Loucy (cell line): ENCODE measurements around the gene PCDHGC3.

ENCODE experiments used
- H2AFZ ChIP-seq: fragments of 200-600 bp; sonication (generic); 2 replicates; pipeline ENCODE4 v1.6.0; 2016; ENCODE audit warnings: antibody characterized with exemption, mild to moderate bottlenecking, low read length, moderate library complexity
- H3F3A ChIP-seq: fragments of 200-600 bp; 2 replicates; pipeline ENCODE4 v1.6.0; 2016; ENCODE audit warnings: antibody characterized with exemption, low read depth, mild to moderate bottlenecking
- H3K27me3 ChIP-seq: fragments of 200-600 bp; sonication (generic); 2 replicates; pipeline ENCODE4 v1.6.1; 2014; ENCODE audit warnings: low read length, mild to moderate bottlenecking; ENCODE audit not compliant: insufficient read depth, poor library complexity, severe bottlenecking
- H3K36me3 ChIP-seq: fragments of 200-600 bp; sonication (generic); 2 replicates; pipeline ENCODE4 v1.6.1; 2016; ENCODE audit warnings: low read length; ENCODE audit not compliant: insufficient read depth
- H3K4me1 ChIP-seq: fragments of 200-600 bp; sonication (generic); 2 replicates; pipeline ENCODE4 v1.5.1; 2014; ENCODE audit warnings: low read length, mild to moderate bottlenecking; ENCODE audit not compliant: insufficient read depth, poor library complexity, severe bottlenecking
- H3K4me2 ChIP-seq: fragments of 200-600 bp; sonication (generic); 2 replicates; pipeline ENCODE4 v1.6.0; 2014; ENCODE audit warnings: antibody characterized with exemption, low read length, low read depth, mild to moderate bottlenecking; ENCODE audit not compliant: poor library complexity, severe bottlenecking
- H3K4me3 ChIP-seq: fragments of 200-600 bp; sonication (generic); 2 replicates; pipeline ENCODE4 v1.5.1; 2014; ENCODE audit warnings: low read length, mild to moderate bottlenecking, mixed read lengths; ENCODE audit not compliant: poor library complexity, severe bottlenecking
- H3K79me2 ChIP-seq: fragments of 200-600 bp; sonication (generic); 2 replicates; pipeline ENCODE4 v1.6.1; 2014; ENCODE audit warnings: low read length; ENCODE audit not compliant: insufficient read depth
- H3K9ac ChIP-seq: fragments of 200-600 bp; sonication (generic); 2 replicates; pipeline ENCODE4 v1.6.0; 2014; ENCODE audit warnings: mild to moderate bottlenecking, low read depth, low read length, moderate library complexity; ENCODE audit not compliant: poor library complexity, severe bottlenecking
- H3K9me2 ChIP-seq: fragments of 200-600 bp; sonication (generic); replicated peaks from 2 replicates; pipeline ENCODE4 v1.6.1; 2016; ENCODE audit warnings: low read depth, low read length, mixed read lengths
- H3K9me3 ChIP-seq: fragments of 200-600 bp; sonication (generic); 2 replicates; pipeline ENCODE4 v1.6.1; 2014; ENCODE audit warnings: mild to moderate bottlenecking, antibody characterized with exemption, low read length, low read depth; ENCODE audit not compliant: insufficient read depth
- H4K20me1 ChIP-seq: fragments of 200-600 bp; sonication (generic); 2 replicates; pipeline ENCODE4 v1.6.0; 2014; ENCODE audit warnings: antibody characterized with exemption, low read length, mild to moderate bottlenecking; ENCODE audit not compliant: insufficient read depth, poor library complexity, severe bottlenecking
- EZH2phosphoT487 ChIP-seq: fragments of 200-600 bp; IDR thresholded peaks from 2 replicates; pipeline ENCODE4 v1.6.1; 2018; ENCODE audit warnings: antibody characterized with exemption, mild to moderate bottlenecking, moderate library complexity, borderline replicate concordance
- TF ChIP-seq, protein P1 (sequence below): fragments of 200-600 bp; sonication (generic); conservative IDR thresholded peaks from 2 replicates; pipeline ENCODE4 v1.5.1; 2014; ENCODE audit warnings: mild to moderate bottlenecking, antibody characterized with exemption, low read length

The PCDHGC3 gene

DNA sequence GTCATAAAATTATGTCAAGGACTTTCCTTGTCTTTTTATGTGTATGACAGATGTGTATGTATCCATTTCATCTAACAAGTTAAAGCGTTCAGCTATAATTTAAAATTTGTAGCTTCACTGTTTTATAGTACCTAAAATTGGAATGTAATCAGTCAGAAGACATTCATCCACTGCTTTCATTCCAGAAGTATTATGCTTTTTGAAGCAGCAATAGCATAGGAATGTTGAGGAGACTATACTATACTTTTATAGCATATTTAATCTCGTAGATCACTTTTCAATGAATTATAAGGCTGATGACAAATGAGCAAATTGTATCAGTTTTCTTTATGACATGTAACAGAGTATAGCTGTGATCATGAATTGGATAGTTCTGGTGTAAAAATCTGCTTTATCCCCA lies 38.5 kb upstream of the PCDHGC3 start:
- no peaks in the 10 kb centered on the region for H3K4me1 ChIP-seq
- H3K4me2 ChIP-seq, result no peak overlapping the region
- H2AFZ ChIP-seq, result no peak overlapping the region
- H3F3A ChIP-seq, result no peaks in the 10 kb centered on the region
- no peaks in the 10 kb centered on the region for H3K27me3 ChIP-seq
- H3K9me2 ChIP-seq, result no peaks in the 10 kb centered on the region
- no peaks in the 10 kb centered on the region for H4K20me1 ChIP-seq
- no peak for TF ChIP-seq EZH2phosphoT487
- TF ChIP-seq, protein P1, sequence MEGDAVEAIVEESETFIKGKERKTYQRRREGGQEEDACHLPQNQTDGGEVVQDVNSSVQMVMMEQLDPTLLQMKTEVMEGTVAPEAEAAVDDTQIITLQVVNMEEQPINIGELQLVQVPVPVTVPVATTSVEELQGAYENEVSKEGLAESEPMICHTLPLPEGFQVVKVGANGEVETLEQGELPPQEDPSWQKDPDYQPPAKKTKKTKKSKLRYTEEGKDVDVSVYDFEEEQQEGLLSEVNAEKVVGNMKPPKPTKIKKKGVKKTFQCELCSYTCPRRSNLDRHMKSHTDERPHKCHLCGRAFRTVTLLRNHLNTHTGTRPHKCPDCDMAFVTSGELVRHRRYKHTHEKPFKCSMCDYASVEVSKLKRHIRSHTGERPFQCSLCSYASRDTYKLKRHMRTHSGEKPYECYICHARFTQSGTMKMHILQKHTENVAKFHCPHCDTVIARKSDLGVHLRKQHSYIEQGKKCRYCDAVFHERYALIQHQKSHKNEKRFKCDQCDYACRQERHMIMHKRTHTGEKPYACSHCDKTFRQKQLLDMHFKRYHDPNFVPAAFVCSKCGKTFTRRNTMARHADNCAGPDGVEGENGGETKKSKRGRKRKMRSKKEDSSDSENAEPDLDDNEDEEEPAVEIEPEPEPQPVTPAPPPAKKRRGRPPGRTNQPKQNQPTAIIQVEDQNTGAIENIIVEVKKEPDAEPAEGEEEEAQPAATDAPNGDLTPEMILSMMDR, result no peak
- no peaks in the 10 kb centered on the region for H3K36me3 ChIP-seq
- H3K79me2 ChIP-seq, result no peaks in the 10 kb centered on the region
- no peak overlapping the region for H3K9ac ChIP-seq
- no peak overlapping the region for H3K4me3 ChIP-seq
- H3K9me3 ChIP-seq, result no peaks in the 10 kb centered on the region

GRCh38 chr5:141439411-141440141 lies 36.2 kb upstream of the PCDHGC3 start:
- H3K9ac ChIP-seq, result no peak overlapping the region
- H2AFZ ChIP-seq, result no peak overlapping the region
- H3K27me3 ChIP-seq, result no peaks in the 10 kb centered on the region
- H3K4me3 ChIP-seq, result no peak overlapping the region
- H3K9me3 ChIP-seq, result no peaks in the 10 kb centered on the region
- H3K9me2 ChIP-seq, result no peaks in the 10 kb centered on the region
- no peaks in the 10 kb centered on the region for H3F3A ChIP-seq
- no peak for TF ChIP-seq EZH2phosphoT487
- TF ChIP-seq, protein P1, result no peak
- H3K79me2 ChIP-seq, result no peaks in the 10 kb centered on the region
- H3K36me3 ChIP-seq, result no peaks in the 10 kb centered on the region
- H3K4me1 ChIP-seq, result no peaks in the 10 kb centered on the region
- no peak overlapping the region for H3K4me2 ChIP-seq
- no peaks in the 10 kb centered on the region for H4K20me1 ChIP-seq

GRCh38 chr5:141440341-141440740 lies 35.4 kb upstream of the PCDHGC3 start:
- no peaks in the 10 kb centered on the region for H3K4me1 ChIP-seq
- H3K4me2 ChIP-seq, result no peak overlapping the region
- H2AFZ ChIP-seq, result no peak overlapping the region
- no peaks in the 10 kb centered on the region for H3K27me3 ChIP-seq
- H3K9me2 ChIP-seq, result no peaks in the 10 kb centered on the region
- H3K9me3 ChIP-seq, result no peaks in the 10 kb centered on the region
- H3K4me3 ChIP-seq, result no peak overlapping the region
- H3K9ac ChIP-seq, result no peak overlapping the region
- no peaks in the 10 kb centered on the region for H3K36me3 ChIP-seq
- no peaks in the 10 kb centered on the region for H3F3A ChIP-seq
- no peaks in the 10 kb centered on the region for H4K20me1 ChIP-seq
- H3K79me2 ChIP-seq, result no peaks in the 10 kb centered on the region
- no peak for TF ChIP-seq EZH2phosphoT487
- TF ChIP-seq, protein P1, result no peak
